Activated CD8-positive, alpha-beta memory T cell treated with anti-CD3 and anti-CD28 coated beads, Interleukin-2, amount 50 U/mL, for 24 hours (primary cell): Measurements from ENCODE around the gene ZER1.
"Not testable (repeated sequence)": the region's sequence is repeated elsewhere in the genome, so short reads cannot be mapped to it uniquely, and the experiment has no call there.

ENCODE experiments used
- DNase-seq: peaks from one replicate; pipeline ENCODE4 v3.0.0-alpha.2; 2020; ENCODE audit errors: extremely low read depth

The ZER1 gene

GRCh38 chr9:128787659-128788058 is 15.9 kb upstream of the ZER1 start:
- DNase-seq: no peak

GRCh38 chr9:128786681-128787601 is 15.2 kb upstream of the ZER1 start, which contains the start of gene TBC1D13:
Gene TBC1D13, plus strand, starts transcription at chr9:128787253. Its CDS starts 101 bp downstream, at chr9:128787354.
- DNase-seq: peak; percentile 79

- DNase-seq: no peak
Measured at GRCh38 chr9:128785427-128785826, 13.7 kb upstream of the ZER1 start.

- DNase-seq: no peak
Measured at GRCh38 chr9:128782669-128783068, 10.9 kb upstream of the ZER1 start.

- no peak for DNase-seq
Measured at GRCh38 chr9:128781187-128782070, 9.7 kb upstream of the ZER1 start.

- not testable (repeated sequence) for DNase-seq
Measured at GRCh38 chr9:128780093-128780492, 8.4 kb upstream of the ZER1 start.

GRCh38 chr9:128774804-128775203 is 3.1 kb upstream of the ZER1 start:
- DNase-seq: no peak

GRCh38 chr9:128773049-128773448 is 1.3 kb upstream of the ZER1 start:
- no peak for DNase-seq

GRCh38 chr9:128771094-128771721 is 519 bp downstream of the ZER1 start:
- DNase-seq: no peak

- no peak for DNase-seq
Measured at GRCh38 chr9:128770286-128771030, 1.3 kb downstream of the ZER1 start.

GRCh38 chr9:128768606-128769005 is 3.1 kb downstream of the ZER1 start:
- no peak for DNase-seq

GRCh38 chr9:128765499-128765898 is 6.2 kb downstream of the ZER1 start:
- DNase-seq: no peak

- DNase-seq: no peak
Measured at GRCh38 chr9:128764361-128764760, 7.4 kb downstream of the ZER1 start.

- no peak for DNase-seq
Measured at GRCh38 chr9:128762671-128763449, 8.9 kb downstream of the ZER1 start.

- DNase-seq: no peak
Measured at GRCh38 chr9:128757602-128758001, 14.1 kb downstream of the ZER1 start.

GRCh38 chr9:128753627-128754026 is 18.1 kb downstream of the ZER1 start:
- no peak for DNase-seq

GRCh38 chr9:128750926-128751595 is 20.7 kb downstream of the ZER1 start:
- no peak for DNase-seq

GRCh38 chr9:128747241-128747640 is 24.5 kb downstream of the ZER1 start:
- no peak for DNase-seq

GRCh38 chr9:128743421-128743820 is 28.3 kb downstream of the ZER1 start:
- DNase-seq: no peak

- DNase-seq: no peak
Measured at GRCh38 chr9:128742401-128742800, 29.3 kb downstream of the ZER1 start.
